Raji (cell line): Measurements from ENCODE around the gene PIGM.

Source experiments
- POLR2A ChIP-seq: IDR thresholded peaks from 2 replicates; pipeline ENCODE4 v1.6.1; 2011; ENCODE audit warnings: low read depth, low read length, control low read depth; ENCODE audit not compliant: insufficient read depth

PIGM gene

DNA sequence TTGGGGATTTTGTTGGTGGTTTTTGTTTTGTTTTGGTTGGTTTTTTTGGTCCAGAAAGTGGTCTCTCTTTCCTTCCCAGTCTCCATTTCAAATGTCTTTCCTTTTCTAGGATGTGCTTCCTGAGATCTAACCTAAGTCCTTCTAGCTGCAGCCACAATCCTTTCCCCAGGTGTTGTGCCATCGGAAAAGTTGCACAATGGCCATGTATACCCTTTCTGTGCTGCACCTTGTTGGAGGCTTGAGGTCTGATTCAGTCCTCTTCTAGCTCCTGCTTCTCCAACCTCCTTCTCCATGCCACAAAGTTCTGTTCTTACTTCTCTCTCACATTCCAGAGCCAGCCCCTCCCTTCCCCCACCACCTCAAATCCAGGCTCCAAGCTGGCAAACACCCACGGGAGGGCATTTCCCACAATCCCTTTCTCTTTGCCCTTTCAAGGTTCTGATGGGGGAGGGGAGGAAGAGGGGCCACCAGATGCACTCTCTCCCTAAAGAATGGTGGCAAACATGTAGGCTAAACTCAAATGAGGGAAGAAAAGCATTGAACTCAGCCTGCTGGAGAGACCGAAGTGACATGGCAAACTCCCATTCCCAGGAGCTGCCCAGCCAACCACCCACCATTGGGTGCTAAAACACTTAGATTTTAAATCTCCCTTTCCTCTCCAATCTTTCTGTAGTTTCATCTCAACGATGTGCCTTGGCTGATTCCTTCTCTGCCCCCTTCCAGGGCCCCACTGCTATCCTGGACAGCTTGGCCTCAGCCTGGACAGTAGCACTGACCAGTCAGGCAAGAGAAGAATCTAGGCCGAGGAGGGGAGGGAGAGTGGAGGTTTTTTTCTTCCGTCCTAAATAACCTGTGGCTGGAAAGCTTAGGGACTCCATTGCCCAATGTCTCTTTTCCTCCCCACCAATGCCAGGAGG lies 35.3 kb upstream of the PIGM start:
- no peak for TF ChIP-seq POLR2A

DNA sequence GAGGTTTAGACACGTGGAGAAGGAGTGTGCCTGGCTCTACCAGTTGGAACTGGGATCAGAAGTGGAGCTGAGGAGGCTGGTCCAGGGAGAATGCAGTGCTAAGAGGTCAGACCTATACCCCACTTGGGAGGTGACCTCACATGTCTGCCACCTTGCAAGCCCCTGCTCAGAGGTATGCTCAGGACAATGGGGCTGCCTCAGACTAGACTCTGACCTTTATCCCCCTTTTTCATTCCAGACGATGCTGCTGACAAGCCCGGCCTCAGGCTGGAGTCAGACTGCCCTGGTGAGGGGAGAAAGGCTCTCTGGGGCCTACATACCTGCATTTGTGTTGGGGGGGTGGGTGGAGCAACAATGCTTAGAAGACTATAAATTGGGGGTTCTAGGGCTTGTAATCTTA lies 33.0 kb upstream of the PIGM start:
- no peak for TF ChIP-seq POLR2A

DNA sequence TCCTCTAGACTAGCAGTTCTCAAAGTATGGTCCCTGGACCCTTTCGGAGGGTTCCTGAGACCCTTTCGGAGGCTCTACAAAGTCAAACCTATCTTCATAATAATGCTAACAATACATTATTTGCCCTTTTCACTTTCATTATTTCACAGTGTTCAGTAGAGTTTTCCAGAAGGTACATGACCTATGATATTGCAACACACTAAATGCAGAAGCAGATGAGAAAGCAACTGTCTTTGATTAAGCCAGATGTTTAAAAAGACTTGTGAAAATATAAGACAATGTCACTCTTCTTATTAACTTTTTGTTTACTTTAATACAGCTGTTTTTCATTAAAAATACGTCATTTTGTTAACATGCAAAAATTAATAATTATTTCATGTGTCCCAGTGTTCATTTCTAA lies 32.4 kb upstream of the PIGM start:
- no peak for TF ChIP-seq POLR2A

DNA sequence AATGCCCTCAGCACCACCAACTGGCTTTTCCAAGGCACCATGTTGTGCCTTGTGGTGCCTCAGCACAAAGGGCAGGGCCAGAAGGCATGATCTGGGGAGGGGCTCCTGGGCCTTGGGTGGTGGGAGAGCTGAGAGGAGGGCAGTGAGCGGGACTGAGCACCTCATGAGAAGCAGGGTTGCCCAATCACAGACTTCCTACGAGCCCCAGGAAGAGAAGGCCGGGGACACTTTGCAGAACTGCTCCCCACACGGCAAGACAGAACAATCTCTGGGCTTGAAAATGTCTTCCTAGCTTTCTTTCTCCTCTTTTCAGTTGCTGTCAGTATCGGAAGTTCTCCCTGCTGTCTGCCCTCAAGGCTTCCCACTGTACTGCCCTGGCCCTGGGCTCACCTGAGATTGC lies 31.4 kb upstream of the PIGM start:
- no peak for TF ChIP-seq POLR2A

DNA sequence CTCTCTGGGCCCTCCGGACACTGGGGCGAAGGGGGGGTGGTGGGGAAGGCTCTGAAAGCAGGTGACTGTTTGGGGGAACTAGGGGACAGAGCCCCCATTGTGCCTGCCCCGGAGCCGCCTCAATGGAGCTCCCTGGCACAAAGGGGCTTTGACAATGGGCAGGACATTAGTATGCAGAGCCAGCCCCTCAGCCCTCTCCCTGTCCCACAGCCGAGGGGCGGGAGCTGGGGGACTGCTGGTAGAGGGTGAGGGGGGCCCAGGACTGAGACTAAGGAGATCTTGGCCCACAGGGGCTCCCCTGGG lies 30.4 kb upstream of the PIGM start:
- TF ChIP-seq POLR2A = no peak

DNA sequence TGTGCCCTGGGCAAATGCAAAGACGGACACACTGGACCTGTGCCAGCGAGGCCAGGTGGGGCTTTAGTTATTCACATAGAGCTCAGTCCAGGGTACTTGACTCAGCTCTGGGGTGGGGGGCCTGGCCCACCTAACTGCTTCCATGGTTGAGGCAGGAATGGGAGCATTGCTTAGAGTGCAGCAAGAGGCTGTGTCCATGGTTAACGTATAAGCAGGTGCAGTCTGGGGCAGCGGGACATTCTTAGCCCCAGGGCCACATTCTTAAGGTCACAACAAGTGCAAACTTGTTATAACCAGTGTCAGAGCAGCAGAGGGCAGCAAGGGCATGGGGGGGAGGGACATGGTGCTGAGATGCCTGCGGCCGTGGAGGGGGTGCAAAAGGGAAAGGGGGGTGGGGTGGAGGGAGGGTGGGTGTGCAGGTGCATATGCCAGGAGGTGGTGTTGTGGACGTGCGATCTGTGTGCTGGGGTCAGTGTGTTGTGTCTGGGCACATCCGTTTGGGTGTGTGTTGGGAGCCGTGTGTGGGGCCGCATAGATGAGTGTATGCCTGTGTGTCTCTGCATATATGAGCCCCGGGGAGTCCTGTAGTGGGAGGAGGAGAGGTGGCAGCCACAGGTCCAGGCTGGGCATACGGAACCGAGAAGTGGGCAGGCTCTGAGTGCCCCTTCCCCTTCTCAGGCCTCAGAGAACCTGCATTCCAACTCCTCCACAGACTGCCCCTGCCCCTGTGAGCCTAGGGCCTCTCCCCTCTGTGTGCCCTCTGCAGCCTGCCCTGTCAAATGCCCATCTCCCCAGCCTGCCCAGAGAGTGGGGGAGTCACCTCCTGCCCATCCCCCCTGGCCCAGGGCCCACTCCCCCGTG lies 29.8 kb upstream of the PIGM start:
- no peak for TF ChIP-seq POLR2A

DNA sequence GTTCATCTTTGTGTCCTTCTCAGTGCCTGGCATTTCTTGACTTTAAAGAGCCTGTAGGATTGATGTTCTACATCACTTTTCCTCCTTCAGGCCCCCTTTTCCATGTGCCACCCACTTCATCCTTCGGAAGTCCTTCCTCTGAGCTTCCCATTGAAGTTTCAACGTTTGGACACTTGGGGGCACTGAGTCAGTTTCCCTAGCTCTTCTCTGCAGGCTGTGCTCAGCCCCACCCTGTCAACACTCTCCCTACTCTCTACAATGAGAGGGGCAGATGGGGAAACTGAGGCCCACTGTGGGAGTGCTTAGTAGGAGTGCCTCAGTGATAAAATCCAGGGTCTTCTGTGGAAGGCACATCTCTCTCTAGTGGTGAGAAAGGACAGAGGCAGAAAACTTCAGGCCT lies 26.3 kb upstream of the PIGM start:
- TF ChIP-seq POLR2A = no peak

DNA sequence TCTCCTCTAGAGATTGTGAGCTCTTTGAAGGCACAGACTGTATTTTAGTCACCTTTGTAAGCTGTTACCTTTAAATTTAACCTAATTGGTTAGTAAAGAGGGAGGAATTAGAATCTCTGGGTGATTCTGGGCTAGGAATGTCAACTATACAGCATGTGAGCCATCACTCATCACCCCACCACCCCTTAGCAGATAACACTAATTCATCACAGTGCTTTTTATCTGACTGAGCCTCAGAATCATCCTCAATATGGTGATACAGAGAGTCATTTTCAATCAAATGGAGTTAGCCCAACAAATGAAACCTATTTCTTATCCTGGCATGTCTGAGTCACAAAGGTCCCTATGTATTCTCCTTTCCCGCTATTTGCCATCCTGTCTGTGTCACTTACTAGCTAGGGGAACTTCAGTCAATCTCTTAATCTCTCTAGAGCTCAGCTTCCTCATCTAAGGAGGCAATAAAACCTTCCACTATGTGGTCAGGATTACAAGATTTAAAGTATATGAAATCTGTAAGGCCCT lies 24.9 kb upstream of the PIGM start:
- TF ChIP-seq POLR2A = no peak

DNA sequence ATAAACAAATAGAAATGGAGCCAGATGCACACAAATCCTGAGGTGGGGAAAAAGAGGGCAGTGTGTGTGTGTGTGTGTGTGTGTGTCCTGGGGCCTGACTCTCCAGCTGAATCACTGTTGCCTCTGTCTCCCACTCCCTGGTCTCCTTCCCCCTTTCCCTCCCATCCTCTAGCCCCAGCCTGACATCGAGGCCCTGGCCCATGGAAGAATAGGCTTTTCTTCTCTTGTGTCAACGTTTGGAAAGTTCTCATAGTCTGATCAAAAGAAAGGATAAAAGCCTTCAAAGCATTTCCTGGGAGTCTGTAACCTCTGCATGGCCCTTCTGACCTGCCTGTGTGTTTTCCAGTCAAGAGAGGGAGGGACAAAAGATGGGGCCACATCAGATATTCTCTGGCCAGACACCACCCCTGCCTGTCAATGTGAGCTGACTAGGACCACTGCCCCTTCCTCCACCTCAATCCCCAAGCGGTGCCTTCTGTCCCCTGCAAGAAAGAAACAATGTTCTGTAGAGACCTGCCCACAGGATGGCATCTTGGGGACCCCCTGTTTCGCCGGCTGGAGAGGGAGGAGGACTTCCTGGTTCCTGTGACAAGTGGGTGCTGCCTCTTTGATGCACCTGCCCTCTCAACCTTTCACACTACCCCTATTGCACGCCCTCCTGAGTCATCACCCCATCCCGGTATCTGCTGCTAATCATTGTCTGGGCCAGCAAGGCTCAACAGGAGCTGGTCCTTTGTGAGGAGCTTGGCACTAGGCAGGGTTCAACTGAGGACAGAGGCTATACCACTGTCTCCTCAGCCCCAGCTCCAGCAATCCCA lies 22.0 kb upstream of the PIGM start:
- TF ChIP-seq POLR2A = no peak

DNA sequence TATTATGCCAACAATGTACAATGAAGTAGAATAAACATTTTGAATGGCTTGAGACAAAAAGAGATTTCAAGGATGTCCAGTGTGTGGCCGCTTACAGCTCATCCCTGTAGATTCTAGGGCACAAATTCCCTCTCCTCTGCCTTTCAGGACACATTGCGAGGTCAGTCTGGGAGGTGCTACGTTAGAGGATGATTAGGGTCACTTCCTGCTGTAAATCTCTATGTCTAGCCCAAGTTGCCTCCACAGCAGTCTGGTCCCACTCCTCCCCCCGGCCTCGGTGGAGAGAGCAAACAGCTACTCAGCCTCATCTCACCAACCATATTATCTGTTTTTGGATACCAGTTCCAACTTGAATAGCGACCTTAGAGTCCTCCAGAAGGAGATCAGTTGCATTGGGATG lies 21.1 kb upstream of the PIGM start:
- no peak for TF ChIP-seq POLR2A

DNA sequence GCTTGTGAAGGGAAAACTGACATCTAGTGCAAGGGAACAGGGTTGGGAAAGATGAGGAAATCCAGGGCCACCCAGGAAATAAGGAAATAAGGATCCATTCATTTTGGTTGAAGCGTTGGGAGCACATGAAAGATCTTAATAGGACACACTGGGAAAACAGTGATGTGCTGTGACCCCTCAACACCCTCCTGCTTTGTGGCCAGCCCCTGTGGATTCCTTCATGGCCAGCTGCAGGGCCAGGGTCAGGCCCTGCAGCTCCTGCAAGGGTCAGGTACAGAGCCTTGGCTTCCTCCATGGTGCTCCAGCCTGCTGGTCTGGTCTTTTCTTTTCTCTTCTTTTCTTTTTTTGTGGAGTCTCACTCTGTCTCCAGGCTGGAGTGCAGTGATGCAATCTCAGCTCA lies 18.8 kb upstream of the PIGM start:
- TF ChIP-seq POLR2A = no peak

DNA sequence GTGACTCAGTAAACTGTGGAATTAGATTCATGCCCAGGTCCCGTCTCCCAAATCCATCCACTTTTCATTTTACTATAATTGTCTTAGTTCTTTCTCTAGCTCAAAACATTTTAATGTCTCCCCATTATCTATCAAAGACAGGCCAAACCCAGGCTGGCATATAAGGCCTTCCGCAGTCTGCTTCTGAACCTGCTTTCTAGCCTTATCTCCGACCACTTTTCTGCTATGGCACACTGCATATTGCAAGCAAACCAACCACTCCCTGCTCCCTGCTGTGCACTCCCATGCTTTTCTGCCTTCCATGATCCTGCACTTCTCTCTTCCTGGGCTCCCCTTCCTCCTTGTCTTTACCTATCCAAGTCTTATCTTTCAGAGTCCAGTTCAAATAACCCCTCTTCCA lies 17.3 kb upstream of the PIGM start:
- TF ChIP-seq POLR2A = no peak

DNA sequence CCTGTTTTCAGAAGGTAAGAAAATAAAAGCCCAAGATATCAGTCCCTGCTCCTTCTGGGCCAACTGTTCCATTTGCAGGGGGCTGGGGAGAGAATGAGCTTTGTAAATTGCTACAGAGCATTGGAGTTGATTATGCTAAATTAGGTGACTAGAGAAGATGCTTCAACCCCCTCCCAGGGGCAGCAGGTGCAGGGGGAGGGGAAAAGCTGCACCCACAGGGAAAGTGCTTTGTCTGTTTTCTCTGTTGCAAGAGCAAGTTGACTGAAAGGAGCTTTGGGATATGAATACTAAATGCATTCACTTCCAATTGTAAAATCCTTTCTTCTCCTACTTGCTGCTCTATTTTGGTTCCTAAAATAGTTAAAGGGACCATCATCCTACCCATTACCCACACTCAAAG lies 16.5 kb upstream of the PIGM start:
- TF ChIP-seq POLR2A = no peak

DNA sequence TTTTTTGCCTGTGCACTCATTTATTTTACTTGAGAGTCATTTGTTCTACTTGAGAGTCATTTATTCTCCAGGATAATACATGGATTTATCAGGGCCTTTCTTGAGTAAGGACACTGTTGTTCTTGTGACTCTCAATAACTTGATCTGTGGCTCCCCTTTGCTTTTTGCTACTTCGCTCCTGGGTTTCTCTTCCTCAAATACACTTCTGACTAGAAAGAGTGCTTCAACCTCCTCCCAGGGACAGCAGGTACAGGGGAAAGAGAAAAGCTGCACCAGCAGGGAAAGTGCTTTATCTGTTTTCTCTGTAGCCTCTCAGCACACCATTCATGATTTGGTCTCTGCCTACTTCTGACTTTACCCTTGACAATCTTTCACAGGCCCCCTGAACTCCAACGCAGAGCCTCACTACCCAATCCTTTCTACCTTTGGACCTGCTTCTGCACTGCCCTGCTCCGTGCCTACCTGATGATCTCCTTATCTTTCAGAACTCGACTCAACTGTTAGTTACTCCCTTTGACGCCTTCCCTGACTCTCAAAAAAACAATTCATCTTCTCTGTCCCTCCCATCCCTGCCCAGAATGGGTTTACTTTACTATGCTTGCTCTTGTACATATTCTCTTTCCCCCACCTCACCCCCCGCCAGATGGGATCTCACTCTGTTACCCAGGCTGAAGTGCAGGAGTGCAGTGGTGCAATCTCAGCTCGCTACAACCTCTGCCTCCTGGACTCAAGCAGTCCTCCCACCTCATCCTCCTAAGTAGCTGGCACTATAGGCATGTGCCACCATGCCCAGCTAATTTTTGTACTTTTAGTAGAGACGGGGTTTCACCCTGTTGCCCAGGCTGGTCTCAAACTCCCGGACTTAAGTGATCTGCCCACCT lies 15.6 kb upstream of the PIGM start:
- TF ChIP-seq POLR2A = no peak

DNA sequence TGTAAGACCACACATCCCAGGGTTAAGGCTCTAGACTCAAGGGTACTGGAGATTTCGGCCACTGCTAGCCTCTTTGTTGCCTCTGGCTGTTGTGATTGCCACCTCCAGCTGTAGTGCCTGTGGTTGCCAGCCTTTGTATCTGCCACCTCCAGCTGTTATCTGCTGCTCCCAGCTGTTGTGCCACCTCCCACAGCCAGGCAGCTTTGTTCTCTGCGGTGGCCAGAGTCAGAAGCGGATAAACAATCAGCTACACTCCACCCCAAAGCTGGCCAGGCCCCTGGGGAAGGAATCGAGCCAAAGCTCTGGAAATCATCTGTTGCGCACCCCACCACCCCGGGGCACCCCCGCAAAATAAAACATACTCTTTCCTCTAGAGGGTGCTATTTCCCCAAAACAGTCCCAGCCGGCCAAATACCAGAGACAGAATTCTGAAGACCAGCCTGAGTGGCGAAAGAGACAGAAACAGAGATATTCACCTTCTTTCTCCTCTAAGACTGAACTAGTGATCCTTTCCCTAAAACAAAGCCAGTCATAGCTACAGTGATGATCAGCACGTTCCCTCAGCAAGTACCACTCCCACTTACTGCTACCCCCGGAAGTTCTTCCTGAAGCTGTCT lies 14.8 kb upstream of the PIGM start:
- TF ChIP-seq POLR2A = no peak
